Stomach smooth muscle (tissue), 2 donors: Measurements from ENCODE around the gene ZMYM5.
"Not testable (repeated sequence)": the region's sequence is repeated elsewhere in the genome, so short reads cannot be mapped to it uniquely, and the experiment has no call there.

Experiments
- H3K27ac ChIP-seq: one replicate; pipeline ENCODE4 v1.7.0; 2013; ENCODE audit warnings: mild to moderate bottlenecking, low read length, inconsistent platforms
- H3K27me3 ChIP-seq, 2 donors: one replicate each; pipeline ENCODE4 v1.7.0; 2013; ENCODE audit warnings: low read length in 2 of 2; ENCODE audit not compliant: insufficient read depth in 2 of 2, control insufficient read depth in 1 of 2
- H3K36me3 ChIP-seq, 2 donors: one replicate each; pipeline ENCODE4 v1.7.0; 2013; ENCODE audit warnings: low read length in 2 of 2; ENCODE audit not compliant: control insufficient read depth in 2 of 2, insufficient read depth in 2 of 2
- H3K4me1 ChIP-seq: one replicate; pipeline ENCODE4 v1.7.0; 2013; ENCODE audit warnings: low read length; ENCODE audit not compliant: control insufficient read depth, insufficient read depth
- H3K4me3 ChIP-seq, 2 donors: one replicate each; pipeline ENCODE4 v1.7.0; 2013; ENCODE audit warnings: low read length in 2 of 2
- H3K9ac ChIP-seq, 2 donors: one replicate each; pipeline ENCODE4 v1.7.0; 2013; ENCODE audit warnings: low read length in 2 of 2, mild to moderate bottlenecking in 1 of 2
- H3K9me3 ChIP-seq, 2 donors: one replicate each; pipeline ENCODE4 v1.7.0; 2013; ENCODE audit warnings: low read length in 2 of 2; ENCODE audit not compliant: control insufficient read depth in 2 of 2
- donor health status: healthy.
- donor health status: Pancreatic carcinoma.

ZMYM5 gene

GRCh38 chr13:19782727-19783682 lies 80.4 kb downstream of the ZMYM5 start, which contains the start of gene PSPC1:
PSPC1 (minus strand) TSS chr13:19782945; CDS start chr13:19782757, 188 bp downstream.
- peak within 1 kb of the TSS; percentile 98 to 99 for H3K9ac ChIP-seq
- H3K36me3 ChIP-seq, H3K27me3 ChIP-seq, H3K9me3 ChIP-seq, H3K4me1 ChIP-seq: not testable (repeated sequence)
- peak within 1 kb of the TSS; percentile 98 to 99 for H3K4me3 ChIP-seq
- peak within 1 kb of the TSS; percentile 95 for H3K27ac ChIP-seq

GRCh38 chr13:19782049-19782726 lies 81.3 kb downstream of the ZMYM5 start:
- H3K36me3 ChIP-seq: no peaks in the 10 kb centered on the region
- no peaks in the 10 kb centered on the region for H3K9me3 ChIP-seq
- peak overlapping the region; percentile 98 to 99 for H3K4me3 ChIP-seq
- no peaks in the 10 kb centered on the region for H3K27me3 ChIP-seq
- H3K4me1 ChIP-seq: peaks cover 7% of the 10 kb centered on the region
- H3K9ac ChIP-seq: peak overlapping the region; percentile 98 to 99
- H3K27ac ChIP-seq: peak overlapping the region; percentile 95

GRCh38 chr13:19781526-19781925 lies 81.9 kb downstream of the ZMYM5 start:
- Histone ChIP-seq H3K27ac (no peak overlapping the region), H3K27me3 (no peaks in the 10 kb centered on the region), H3K9ac (peak overlapping the region; percentile 98 to 99), H3K36me3 (no peaks in the 10 kb centered on the region), H3K4me3 (peak overlapping the region; percentile 98 to 99), H3K4me1 (peaks cover 7% of the 10 kb centered on the region), H3K9me3 (no peaks in the 10 kb centered on the region)

- H3K27ac ChIP-seq, H3K9ac ChIP-seq, H3K9me3 ChIP-seq, H3K4me1 ChIP-seq, H3K36me3 ChIP-seq, H3K27me3 ChIP-seq: not testable (repeated sequence)
- H3K4me3 ChIP-seq: peak overlapping the region; percentile 98 to 99
These were observed 82.6 kb downstream of the ZMYM5 start for GRCh38 chr13:19780753-19781418.
